ENCODE measurements around the gene LGI2. TPM values are rescaled to one million over a fixed set of nuclear protein-coding genes. Genes with fewer than 3 reads are reported as not detected.

The LGI2 gene
- total RNA-seq, 1 donor from 2014 or later, result 4.3 TPM

GRCh38 chr4:24973747-24974601, 56.8 kb downstream of the LGI2 start:
- H3K27me3 Mint-ChIP-seq (ENCODE audit: low read depth), result peaks cover 10% of the 10 kb centered on the region
- no peaks in the 10 kb centered on the region for H3K9me3 Mint-ChIP-seq
- no peak for DNase-seq (ENCODE audit: low read depth, low spot score)
- TF ChIP-seq, protein P1, sequence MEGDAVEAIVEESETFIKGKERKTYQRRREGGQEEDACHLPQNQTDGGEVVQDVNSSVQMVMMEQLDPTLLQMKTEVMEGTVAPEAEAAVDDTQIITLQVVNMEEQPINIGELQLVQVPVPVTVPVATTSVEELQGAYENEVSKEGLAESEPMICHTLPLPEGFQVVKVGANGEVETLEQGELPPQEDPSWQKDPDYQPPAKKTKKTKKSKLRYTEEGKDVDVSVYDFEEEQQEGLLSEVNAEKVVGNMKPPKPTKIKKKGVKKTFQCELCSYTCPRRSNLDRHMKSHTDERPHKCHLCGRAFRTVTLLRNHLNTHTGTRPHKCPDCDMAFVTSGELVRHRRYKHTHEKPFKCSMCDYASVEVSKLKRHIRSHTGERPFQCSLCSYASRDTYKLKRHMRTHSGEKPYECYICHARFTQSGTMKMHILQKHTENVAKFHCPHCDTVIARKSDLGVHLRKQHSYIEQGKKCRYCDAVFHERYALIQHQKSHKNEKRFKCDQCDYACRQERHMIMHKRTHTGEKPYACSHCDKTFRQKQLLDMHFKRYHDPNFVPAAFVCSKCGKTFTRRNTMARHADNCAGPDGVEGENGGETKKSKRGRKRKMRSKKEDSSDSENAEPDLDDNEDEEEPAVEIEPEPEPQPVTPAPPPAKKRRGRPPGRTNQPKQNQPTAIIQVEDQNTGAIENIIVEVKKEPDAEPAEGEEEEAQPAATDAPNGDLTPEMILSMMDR (conservative IDR thresholded peaks at IDR 0.05), result no peak
- peak overlapping the region; percentile 27 for H3K27ac Mint-ChIP-seq (ENCODE audit: unreplicated experiment)
- no peak overlapping the region for H3K4me3 Mint-ChIP-seq
- no peaks in the 10 kb centered on the region for H3K36me3 Mint-ChIP-seq (ENCODE audit: low read depth)
- peaks cover 9% of the 10 kb centered on the region for H3K4me1 Mint-ChIP-seq

GRCh38 chr4:24973404-24973746, 57.4 kb downstream of the LGI2 start:
- H3K9me3 Mint-ChIP-seq, result no peaks in the 10 kb centered on the region
- peaks cover 6% of the 10 kb centered on the region for H3K27me3 Mint-ChIP-seq (ENCODE audit: low read depth)
- TF ChIP-seq, protein P1 (conservative IDR thresholded peaks at IDR 0.05), result no peak
- H3K27ac Mint-ChIP-seq (ENCODE audit: unreplicated experiment), result no peak overlapping the region
- peaks cover 9% of the 10 kb centered on the region for H3K4me1 Mint-ChIP-seq
- no peaks in the 10 kb centered on the region for H3K36me3 Mint-ChIP-seq (ENCODE audit: low read depth)
- DNase-seq (ENCODE audit: low read depth, low spot score), result no peak
- H3K4me3 Mint-ChIP-seq, result no peak overlapping the region

- DNase-seq (ENCODE audit: low read depth, low spot score), result no peak
- no peaks in the 10 kb centered on the region for H3K36me3 Mint-ChIP-seq (ENCODE audit: low read depth)
- no peak overlapping the region for H3K27ac Mint-ChIP-seq (ENCODE audit: unreplicated experiment)
- H3K4me3 Mint-ChIP-seq, result no peak overlapping the region
- TF ChIP-seq, protein P1 (conservative IDR thresholded peaks at IDR 0.05), result no peak
- H3K9me3 Mint-ChIP-seq, result no peaks in the 10 kb centered on the region
- no peaks in the 10 kb centered on the region for H3K27me3 Mint-ChIP-seq (ENCODE audit: low read depth)
- peaks cover 9% of the 10 kb centered on the region for H3K4me1 Mint-ChIP-seq
Observed at GRCh38 chr4:24971192-24971591, 59.6 kb downstream of the LGI2 start.

GRCh38 chr4:24970635-24971034, 60.1 kb downstream of the LGI2 start:
- no peaks in the 10 kb centered on the region for H3K36me3 Mint-ChIP-seq (ENCODE audit: low read depth)
- no peaks in the 10 kb centered on the region for H3K9me3 Mint-ChIP-seq
- peaks cover 9% of the 10 kb centered on the region for H3K4me1 Mint-ChIP-seq
- no peak overlapping the region for H3K4me3 Mint-ChIP-seq
- H3K27me3 Mint-ChIP-seq (ENCODE audit: low read depth), result no peaks in the 10 kb centered on the region
- TF ChIP-seq, protein P1 (conservative IDR thresholded peaks at IDR 0.05), result no peak
- H3K27ac Mint-ChIP-seq (ENCODE audit: unreplicated experiment), result no peak overlapping the region
- DNase-seq (ENCODE audit: low read depth, low spot score), result no peak

DNA sequence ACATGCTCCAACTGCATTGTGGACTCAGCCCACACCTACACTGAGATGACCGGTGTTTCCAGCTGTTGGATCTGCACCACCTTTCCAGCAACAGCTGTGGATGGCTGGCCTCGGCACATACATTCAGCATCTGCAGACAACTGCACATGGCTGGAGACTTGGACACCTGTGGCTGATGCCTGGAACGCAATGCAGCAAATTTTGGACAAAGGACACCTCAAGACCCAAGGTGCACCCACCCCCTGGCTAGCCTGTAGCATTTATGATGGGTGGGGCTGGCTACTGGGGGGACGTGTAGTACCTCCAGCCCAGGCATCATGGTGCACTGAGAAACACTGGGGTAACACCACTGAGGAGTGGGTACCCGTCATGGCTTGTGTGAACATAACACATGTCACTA, 60.6 kb downstream of the LGI2 start:
- no peaks in the 10 kb centered on the region for H3K27me3 Mint-ChIP-seq (ENCODE audit: low read depth)
- H3K36me3 Mint-ChIP-seq (ENCODE audit: low read depth), result no peaks in the 10 kb centered on the region
- H3K4me1 Mint-ChIP-seq, result peaks cover 9% of the 10 kb centered on the region
- H3K9me3 Mint-ChIP-seq, result no peaks in the 10 kb centered on the region
- no peak for DNase-seq (ENCODE audit: low read depth, low spot score)
- TF ChIP-seq, protein P1 (conservative IDR thresholded peaks at IDR 0.05), result no peak
- H3K4me3 Mint-ChIP-seq, result no peak overlapping the region
- no peak overlapping the region for H3K27ac Mint-ChIP-seq (ENCODE audit: unreplicated experiment)

All from neural crest cell (in vitro differentiated cells).